Renal cortex interstitium (tissue), 11 donors: ENCODE results near the gene TMCC3. TPM values are rescaled to one million over a fixed set of nuclear protein-coding genes. Genes with fewer than 3 reads are reported as not detected.

Experiments used
- DNase-seq, 11 donors: peaks; one replicate each; pipeline ENCODE4 v3.0.0-alpha.2; 2013; ENCODE audit warnings: low read depth in 9 of 11, low spot score in 4 of 11; ENCODE audit errors: extremely low read depth in 1 of 11
- polyA plus RNA-seq, 3 donors: library from polyadenylated mRNA; unstranded; fragments of 120-200 nt; gene quantifications; one replicate each; pipeline ENCODE4 v1.2.1, GENCODE V29; 2013; ENCODE audit not compliant: insufficient read length in 3 of 3

The TMCC3 gene
- polyA plus RNA-seq, 3 donors: 39.8 to 41.5 (median 40.2) TPM

GRCh38 chr12:94592080-94592479 is 58.3 kb downstream of the TMCC3 start:
- no peak for DNase-seq

GRCh38 chr12:94590428-94590827 is 59.9 kb downstream of the TMCC3 start:
- DNase-seq: no peak

GRCh38 chr12:94589591-94590001 is 60.8 kb downstream of the TMCC3 start:
- no peak for DNase-seq

GRCh38 chr12:94588346-94588745 is 62.0 kb downstream of the TMCC3 start:
- DNase-seq: no peak

DNA sequence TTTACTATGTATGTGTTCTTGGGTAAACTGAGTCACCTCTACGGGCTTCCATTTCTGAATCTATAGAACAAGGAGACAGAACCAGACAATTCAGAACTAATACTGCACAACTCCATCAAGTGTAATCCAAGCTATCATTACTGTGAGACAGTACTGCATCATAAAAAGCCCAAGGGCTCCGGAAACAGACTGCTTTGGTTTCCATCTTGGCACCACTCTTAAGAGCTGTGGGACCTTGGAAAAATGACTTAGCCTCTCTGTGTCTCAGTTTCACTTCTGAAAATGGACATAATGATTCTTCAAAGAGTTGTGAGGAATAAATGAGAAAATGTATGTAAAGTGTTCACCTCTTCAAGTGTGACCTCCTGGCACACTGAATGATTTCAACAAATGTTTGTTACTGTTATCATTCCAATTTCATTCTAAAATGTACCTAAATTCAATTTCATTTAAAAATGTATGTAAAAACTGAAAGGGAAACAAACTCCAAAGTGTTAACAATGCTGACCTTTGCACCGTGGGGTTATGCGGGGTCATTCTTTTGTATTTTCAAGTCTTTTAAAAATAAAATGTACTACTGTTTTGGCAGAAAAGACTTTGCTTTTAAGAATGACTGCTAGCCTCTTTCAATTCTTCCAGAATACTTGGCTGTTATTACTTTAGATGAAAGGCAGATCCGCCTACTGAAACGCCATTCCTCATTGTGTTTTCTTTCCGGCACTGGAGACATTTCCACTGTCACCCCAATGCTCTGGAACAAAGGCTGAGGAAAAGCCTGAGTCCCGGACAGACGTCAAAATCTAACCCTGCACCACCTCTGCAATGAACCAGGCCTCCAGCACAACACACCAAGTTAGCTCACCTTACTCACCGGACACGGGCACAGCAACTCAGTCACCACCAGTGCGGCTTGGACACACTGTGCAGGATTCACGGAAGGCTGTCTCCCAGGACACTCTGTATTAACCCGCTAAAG is 62.8 kb downstream of the TMCC3 start:
- no peak for DNase-seq

- DNase-seq: no peak
Observed at GRCh38 chr12:94586589-94587259, 63.6 kb downstream of the TMCC3 start.

DNA sequence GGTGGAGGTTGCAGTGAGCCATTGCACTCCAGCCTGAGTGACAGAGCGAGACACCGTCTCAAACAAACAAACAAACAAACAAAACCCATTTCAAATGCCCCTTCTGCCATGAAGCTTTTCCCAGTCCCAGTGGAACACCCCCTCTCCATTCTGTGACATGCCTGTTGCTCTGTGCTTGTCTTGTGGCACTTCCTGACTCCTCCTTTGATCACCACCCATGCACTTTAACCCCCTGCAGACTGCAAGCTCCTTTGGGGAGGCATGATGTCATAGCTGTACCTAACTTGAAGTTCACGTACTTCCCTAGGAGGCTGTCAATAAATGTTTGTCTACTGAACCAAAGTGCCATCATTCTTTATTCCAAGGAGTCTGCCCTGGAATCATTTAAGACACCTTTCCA is 64.7 kb downstream of the TMCC3 start:
- DNase-seq: no peak

GRCh38 chr12:94584377-94584776 is 66.0 kb downstream of the TMCC3 start:
- DNase-seq: no peak

GRCh38 chr12:94582591-94582990 is 67.8 kb downstream of the TMCC3 start:
- no peak for DNase-seq

- no peak for DNase-seq
Observed at GRCh38 chr12:94575645-94576403, 74.5 kb downstream of the TMCC3 start.

- no peak for DNase-seq
Observed at GRCh38 chr12:94575024-94575423, 75.3 kb downstream of the TMCC3 start.

DNA sequence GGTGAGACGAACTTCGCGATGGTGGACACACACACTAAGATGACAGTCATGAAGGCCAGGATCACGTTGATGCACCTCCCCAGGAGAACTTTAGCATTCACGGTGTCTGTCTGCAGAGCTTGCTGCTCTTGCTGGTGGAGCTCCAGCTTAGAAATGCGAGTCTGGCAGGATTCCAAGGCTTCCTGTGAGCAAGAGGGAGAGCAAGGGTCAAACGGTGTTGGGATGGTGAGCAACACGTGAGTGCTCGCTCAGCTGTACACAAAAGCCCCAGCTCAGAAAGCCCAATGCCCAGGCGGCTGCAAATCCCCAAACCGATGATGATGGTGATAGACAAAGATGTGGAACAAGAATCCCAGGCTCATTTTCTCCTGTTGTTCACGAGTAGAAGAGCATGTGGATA is 78.8 kb downstream of the TMCC3 start:
- DNase-seq: peak; percentile 35 to 84 (median 64)

GRCh38 chr12:94570161-94570560 is 80.2 kb downstream of the TMCC3 start:
- no peak for DNase-seq

DNA sequence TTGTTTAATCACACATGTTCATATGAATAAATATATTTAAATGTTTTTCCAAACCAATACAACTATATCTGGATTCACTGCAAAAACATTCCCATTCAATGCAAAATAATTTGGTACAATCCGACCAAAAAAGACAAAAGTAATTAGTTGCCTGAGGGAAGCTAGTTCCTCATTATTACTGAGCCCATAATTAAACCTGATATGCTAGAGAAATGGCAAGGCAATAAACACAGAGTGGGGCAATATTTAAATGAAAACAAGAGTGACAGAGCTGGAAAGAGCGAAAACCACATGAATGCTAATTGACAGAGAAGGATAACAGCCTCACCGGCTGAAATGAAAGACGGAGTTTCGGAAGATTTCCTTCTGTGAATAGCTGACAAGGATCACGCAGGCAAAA is 82.6 kb downstream of the TMCC3 start:
- DNase-seq: no peak

- DNase-seq: no peak
Observed at GRCh38 chr12:94566345-94566744, 84.0 kb downstream of the TMCC3 start.

DNA sequence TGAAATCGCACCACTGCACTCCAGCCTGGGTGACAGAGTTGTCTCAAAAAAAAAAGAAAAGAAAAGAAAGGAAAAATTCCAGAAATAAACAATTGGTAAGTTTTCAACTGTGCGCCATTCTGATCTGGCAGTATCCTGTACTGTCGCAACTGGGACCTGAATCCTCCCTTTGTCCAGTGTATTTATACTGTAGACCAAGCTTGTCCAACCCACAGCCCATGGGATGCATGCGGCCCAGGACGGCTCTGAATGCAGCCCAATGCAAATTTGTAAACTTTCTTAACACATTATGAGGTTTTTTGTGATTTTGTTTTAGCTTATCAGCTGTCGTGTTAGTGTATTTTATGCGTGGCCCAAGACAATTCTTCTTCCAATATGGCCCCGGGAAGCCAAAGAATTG is 84.7 kb downstream of the TMCC3 start:
- no peak for DNase-seq

- no peak for DNase-seq
Observed at GRCh38 chr12:94563286-94563685, 87.1 kb downstream of the TMCC3 start.

GRCh38 chr12:94561943-94562411 is 88.4 kb downstream of the TMCC3 start:
- no peak for DNase-seq

DNA sequence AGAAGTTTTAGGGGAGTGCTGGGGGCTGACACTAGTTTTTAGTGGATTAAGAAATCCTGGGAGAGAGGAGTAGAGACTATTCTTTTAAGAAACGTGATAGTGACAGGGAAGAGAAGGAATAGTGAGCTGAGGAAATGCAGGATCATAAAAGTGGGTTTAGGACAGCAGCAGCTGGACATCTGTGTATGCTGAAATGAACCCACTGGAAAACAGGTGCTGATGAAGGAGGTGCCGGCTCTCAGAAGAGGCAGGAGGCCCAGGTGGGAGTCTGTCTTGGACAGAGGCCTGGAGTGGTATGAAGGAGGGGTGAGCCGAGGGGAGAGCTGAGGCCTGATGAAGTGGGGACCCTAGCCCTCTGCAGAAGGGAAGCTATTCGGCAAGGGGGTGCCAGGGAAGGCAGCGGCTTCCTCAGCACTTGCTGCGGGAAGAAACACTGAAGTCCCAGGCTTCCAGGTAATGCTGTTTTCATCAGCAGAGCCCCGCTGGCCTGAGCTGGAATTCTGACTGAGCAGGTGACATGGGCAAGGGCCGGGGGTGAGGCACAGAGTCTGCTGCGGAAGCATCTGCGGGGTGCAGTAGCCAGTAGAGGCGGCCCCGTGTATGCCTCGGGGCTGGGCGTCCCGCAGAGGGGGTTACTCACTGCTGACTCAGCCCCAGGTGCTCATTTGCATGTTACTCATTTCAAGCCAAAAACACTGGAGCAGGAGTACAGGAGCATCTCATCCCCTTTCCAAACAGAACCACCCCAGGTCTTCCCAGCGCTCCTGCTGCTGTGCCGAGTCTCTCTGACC is 89.7 kb downstream of the TMCC3 start:
- DNase-seq: no peak
